ENCODE measurements around the gene AP1M1. TPM values are rescaled to one million over a fixed set of nuclear protein-coding genes. Genes with fewer than 3 reads are reported as not detected.

Gene AP1M1
- total RNA-seq, 4 donors from 2014 or later, result 84.9 to 108 (median 88.4) TPM

DNA sequence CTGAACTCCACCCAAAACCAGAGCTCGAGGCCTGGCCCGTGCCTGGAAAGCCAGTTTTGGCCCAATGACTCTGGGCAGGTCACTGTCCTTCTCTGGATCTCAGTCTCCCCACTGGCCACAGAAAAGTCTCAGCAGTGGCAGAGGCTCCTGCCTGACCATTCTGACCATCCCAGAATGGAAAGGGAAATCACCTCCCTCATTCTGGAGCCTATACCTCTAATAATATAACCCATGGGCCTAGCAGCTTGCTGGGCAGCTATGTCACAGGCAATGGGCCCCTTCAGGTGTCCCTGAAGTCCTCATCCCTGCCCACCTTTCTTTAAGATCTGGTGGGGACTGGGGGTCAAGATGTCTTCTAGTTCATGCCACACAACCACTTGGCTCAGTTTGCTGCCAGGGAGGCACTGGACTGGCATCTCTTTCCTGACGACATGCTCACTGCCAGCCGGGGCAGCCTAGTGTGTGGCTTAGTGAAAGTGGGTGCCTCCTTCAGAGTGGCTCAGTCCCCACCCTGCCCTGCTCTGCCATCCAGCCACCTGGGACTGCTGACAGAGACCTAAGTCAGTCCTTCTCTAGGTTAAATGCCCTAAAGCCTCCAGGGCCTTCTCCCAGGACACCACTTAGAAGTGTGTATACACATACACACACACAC, 62.6 kb downstream of the AP1M1 start:
- TF ChIP-seq, protein P1, sequence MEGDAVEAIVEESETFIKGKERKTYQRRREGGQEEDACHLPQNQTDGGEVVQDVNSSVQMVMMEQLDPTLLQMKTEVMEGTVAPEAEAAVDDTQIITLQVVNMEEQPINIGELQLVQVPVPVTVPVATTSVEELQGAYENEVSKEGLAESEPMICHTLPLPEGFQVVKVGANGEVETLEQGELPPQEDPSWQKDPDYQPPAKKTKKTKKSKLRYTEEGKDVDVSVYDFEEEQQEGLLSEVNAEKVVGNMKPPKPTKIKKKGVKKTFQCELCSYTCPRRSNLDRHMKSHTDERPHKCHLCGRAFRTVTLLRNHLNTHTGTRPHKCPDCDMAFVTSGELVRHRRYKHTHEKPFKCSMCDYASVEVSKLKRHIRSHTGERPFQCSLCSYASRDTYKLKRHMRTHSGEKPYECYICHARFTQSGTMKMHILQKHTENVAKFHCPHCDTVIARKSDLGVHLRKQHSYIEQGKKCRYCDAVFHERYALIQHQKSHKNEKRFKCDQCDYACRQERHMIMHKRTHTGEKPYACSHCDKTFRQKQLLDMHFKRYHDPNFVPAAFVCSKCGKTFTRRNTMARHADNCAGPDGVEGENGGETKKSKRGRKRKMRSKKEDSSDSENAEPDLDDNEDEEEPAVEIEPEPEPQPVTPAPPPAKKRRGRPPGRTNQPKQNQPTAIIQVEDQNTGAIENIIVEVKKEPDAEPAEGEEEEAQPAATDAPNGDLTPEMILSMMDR (IDR thresholded peaks at IDR 0.05; ENCODE audit: low read depth), result no peak

DNA sequence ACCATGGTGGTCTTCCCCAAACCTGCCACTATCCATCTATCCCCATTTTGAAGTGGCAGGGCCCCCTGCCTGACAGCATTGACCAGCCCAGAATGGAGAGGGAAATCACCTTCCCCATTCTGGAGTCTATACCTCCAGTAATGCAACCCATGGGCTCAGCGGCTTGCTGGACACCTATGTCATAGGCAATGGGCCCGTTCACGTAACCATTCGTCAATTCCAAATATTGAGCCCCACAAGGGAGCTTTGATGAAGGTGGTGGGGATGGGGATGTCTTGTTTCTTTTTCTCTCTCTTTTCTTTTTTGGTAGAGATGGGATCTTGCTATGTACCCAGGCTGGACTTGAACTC, 63.1 kb downstream of the AP1M1 start:
- TF ChIP-seq, protein P1 (IDR thresholded peaks at IDR 0.05; ENCODE audit: low read depth), result no peak

DNA sequence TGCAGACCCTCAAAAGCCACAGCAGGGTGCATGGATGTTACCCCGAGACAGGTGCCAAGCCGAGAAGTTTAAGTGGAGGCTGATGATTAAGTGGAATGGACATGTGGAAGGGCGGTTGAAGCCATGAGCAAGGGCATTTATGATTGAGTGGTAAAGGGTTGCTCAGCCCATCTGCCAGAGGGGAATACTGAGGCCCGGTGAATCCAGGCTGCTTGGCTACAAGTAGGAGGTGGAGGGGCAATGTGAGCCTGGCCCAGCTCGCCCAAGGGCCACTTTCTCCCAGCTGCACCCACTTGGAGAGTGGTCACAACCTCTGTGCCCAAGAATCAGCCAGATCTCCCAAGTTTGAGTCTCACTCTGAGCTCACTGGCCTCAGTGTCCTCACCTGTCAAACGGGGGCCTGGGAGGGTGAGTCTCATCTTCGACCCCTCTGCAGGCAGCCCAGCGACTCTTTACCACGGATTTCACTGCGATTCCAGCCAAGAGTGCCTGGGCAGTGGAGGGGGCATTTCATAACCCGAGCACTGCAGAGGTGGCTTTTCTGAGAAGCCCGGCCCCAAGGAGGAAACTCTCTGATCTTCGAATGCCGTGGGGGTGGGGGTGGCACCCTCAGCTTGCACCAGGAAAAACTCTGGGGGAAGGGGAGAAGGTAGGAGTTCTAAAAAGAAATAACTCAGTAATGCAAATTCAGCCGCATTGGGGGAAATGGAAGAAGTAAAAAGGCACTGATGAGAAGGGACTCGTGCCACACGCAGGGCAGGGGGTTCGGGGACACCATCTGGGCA, 64.1 kb downstream of the AP1M1 start:
- TF ChIP-seq, protein P1 (IDR thresholded peaks at IDR 0.05; ENCODE audit: low read depth), result no peak

DNA sequence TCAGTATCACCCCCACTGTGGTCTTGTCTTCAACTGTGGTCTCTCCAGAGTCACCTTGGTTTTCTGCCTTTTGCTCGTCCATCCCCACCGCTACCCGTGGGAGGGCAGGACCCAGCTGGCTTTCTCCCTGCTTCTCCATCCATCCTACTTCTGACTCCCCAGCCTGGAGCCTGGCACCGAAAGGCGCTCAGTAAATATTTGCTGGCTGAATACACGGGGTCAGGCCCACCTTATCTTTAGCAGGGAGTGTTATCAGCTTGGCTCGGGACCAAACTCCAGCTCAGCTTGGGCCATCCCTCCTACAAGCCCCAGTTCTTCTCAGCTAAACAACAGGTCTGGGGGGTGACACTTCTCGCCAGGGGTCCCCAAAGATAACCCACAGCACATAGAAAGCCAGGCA, 64.9 kb downstream of the AP1M1 start:
- TF ChIP-seq, protein P1 (IDR thresholded peaks at IDR 0.05; ENCODE audit: low read depth), result no peak

DNA sequence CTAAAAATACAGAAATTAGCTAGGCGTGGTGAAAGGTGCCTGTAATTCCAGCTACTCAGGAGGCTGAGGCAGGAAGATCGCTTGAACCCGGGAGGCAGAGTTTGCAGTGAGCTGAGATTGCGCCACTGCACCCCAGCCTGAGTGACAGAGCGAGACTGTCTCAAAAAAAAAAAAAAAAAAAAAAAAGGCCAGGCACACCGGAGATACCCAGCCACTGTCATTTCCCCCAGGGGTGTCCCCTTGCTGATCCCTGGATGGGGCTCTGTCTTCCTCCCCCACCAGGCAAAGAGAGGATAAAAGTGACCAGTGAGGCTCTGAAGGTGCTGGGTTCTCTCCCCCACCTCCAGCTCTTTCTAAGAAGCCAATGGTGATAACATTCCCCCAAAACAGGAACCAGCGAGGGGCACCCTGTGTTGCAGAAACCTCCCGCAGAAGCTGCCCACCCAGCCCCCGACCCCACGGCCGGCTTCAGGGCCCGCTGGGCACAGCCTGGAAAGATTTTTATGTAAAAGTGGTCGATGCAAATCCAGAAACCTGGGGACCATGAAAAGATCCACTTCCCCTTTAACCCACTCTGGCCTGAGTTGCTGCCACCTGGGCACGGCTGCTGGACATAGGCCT, 65.5 kb downstream of the AP1M1 start:
- TF ChIP-seq, protein P1 (IDR thresholded peaks at IDR 0.05; ENCODE audit: low read depth), result no peak

DNA sequence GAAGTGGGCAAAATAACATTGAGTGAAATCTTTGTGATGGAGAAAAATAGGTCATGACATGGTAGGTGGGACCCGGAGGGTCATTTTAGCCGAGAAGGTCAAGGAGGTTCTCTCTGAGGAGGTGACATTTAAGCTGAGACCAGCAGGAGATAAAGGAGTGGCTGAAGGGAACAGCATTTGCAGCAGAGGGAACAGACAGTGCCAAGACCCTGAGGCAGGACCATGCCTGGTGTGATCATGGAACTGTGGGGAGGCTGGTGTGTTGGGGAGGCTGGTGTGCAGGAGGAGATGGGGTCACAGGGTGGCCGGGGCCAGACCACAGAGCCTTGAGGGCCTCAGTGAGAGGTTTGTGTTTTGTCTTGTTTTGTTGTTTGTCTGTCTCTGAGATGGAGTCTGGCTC, 67.5 kb downstream of the AP1M1 start:
- TF ChIP-seq, protein P1 (IDR thresholded peaks at IDR 0.05; ENCODE audit: low read depth), result no peak

DNA sequence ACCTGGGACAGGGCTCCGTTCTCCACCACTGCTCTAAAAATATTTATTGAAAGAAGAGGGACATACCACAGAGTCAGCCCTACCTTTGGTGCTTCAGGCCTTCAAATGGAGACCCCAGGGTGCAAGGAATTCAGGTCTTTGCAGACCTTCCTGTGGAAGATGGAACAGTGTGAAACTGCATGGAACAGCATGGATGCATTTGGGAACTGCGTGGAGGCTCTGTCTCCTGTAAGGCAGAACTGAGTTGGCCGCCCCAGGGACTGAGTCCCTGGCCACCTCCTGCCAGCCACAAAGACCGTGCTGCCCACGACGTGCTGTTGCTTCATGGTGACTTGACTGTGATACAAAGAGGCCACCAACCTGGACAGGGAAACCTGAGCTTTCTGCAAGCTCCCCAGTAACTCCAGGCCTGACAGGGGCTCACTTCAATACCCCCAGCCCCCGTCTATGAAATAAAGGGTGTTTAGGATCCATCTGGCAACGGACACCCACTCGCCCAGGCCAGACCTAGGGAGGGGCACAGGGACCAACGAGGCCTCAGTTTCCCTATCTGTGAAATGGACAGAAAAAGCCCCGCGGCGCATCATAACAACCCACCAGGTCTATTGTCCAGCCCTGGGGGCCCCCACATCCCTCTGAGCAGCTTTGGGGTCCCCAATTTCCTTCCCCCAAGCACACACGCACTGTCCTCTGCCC, 68.3 kb downstream of the AP1M1 start:
- TF ChIP-seq, protein P1 (IDR thresholded peaks at IDR 0.05; ENCODE audit: low read depth), result no peak

Measured in subcutaneous adipose tissue (tissue), 4 donors.